ENCODE results near the gene SYT17. TPM values are rescaled to one million over a fixed set of nuclear protein-coding genes. Genes with fewer than 3 reads are reported as not detected.

Gene SYT17
- total RNA-seq, 2 experiments from 2014 or later, result not detected

- POLR2A ChIA-PET, result interaction anchor here (0.6 kb wide), 1 partner anchor 16 kb away, joined by 6 read pairs; no protein-coding TSS in a partner anchor
- CTCF ChIA-PET, result no interaction called here
Observed at GRCh38 chr16:19136549-19137196, 31.4 kb upstream of the SYT17 start.

GRCh38 chr16:19137201-19138128 is 30.6 kb upstream of the SYT17 start:
- CTCF ChIA-PET, result no interaction called here

GRCh38 chr16:19138601-19139000 is 29.4 kb upstream of the SYT17 start:
- POLR2A ChIA-PET, result no interaction called here
- CTCF ChIA-PET, result no interaction called here

More at GRCh38 chr16:19137201-19138128, 30.6 kb upstream of the SYT17 start:
- POLR2A ChIA-PET, result no interaction called here

GRCh38 chr16:19139436-19140091 is 28.5 kb upstream of the SYT17 start:
- POLR2A ChIA-PET, result no interaction called here
- CTCF ChIA-PET, result no interaction called here

- ChIA-PET POLR2A (no interaction called here), CTCF (no interaction called here)
Observed at GRCh38 chr16:19140396-19140795, 27.6 kb upstream of the SYT17 start.

- POLR2A ChIA-PET, result no interaction called here
- CTCF ChIA-PET, result no interaction called here
Observed at GRCh38 chr16:19142939-19143598, 25.0 kb upstream of the SYT17 start.

GRCh38 chr16:19143599-19143956 is 24.5 kb upstream of the SYT17 start:
- POLR2A ChIA-PET, result no interaction called here

GRCh38 chr16:19145010-19145409 is 23.0 kb upstream of the SYT17 start:
- POLR2A ChIA-PET, result no interaction called here
- CTCF ChIA-PET, result no interaction called here

More at GRCh38 chr16:19143599-19143956, 24.5 kb upstream of the SYT17 start:
- CTCF ChIA-PET, result no interaction called here

GRCh38 chr16:19147126-19147525 is 20.9 kb upstream of the SYT17 start:
- POLR2A ChIA-PET, result no interaction called here

GRCh38 chr16:19147627-19148026 is 20.4 kb upstream of the SYT17 start:
- ChIA-PET CTCF (no interaction called here), POLR2A (no interaction called here)

More at GRCh38 chr16:19147126-19147525, 20.9 kb upstream of the SYT17 start:
- CTCF ChIA-PET, result no interaction called here

- CTCF ChIA-PET, result no interaction called here
- POLR2A ChIA-PET, result no interaction called here
Observed at GRCh38 chr16:19148189-19148588, 19.9 kb upstream of the SYT17 start.

GRCh38 chr16:19151310-19151709 is 16.7 kb upstream of the SYT17 start:
- CTCF ChIA-PET, result no interaction called here
- POLR2A ChIA-PET, result no interaction called here

- ChIA-PET POLR2A (no interaction called here), CTCF (no interaction called here)
Observed at GRCh38 chr16:19152042-19152441, 16.0 kb upstream of the SYT17 start.

GRCh38 chr16:19153876-19154275 is 14.2 kb upstream of the SYT17 start:
- ChIA-PET CTCF (no interaction called here), POLR2A (no interaction called here)

- CTCF ChIA-PET, result no interaction called here
Observed at GRCh38 chr16:19162085-19162484, 6.0 kb upstream of the SYT17 start.

GRCh38 chr16:19163215-19163614 is 4.8 kb upstream of the SYT17 start:
- ChIA-PET CTCF (no interaction called here), POLR2A (interaction anchor here (0.7 kb wide), 1 partner anchor 10 kb away, joined by 4 read pairs; no protein-coding TSS in a partner anchor)

More at GRCh38 chr16:19162085-19162484, 6.0 kb upstream of the SYT17 start:
- POLR2A ChIA-PET, result no interaction called here

- CTCF ChIA-PET, result no interaction called here
- POLR2A ChIA-PET, result no interaction called here
Observed at GRCh38 chr16:19164285-19164684, 3.8 kb upstream of the SYT17 start.

GRCh38 chr16:19165101-19165500 is 2.9 kb upstream of the SYT17 start:
- ChIA-PET POLR2A (no interaction called here), CTCF (no interaction called here)

GRCh38 chr16:19166500-19166899 is 1.5 kb upstream of the SYT17 start:
- CTCF ChIA-PET, result interaction anchor here (1.0 kb wide), 1 partner anchor 13 kb away, joined by 3 read pairs; no protein-coding TSS in a partner anchor

GRCh38 chr16:19168371-19169081 is 486 bp downstream of the SYT17 start:
- ChIA-PET CTCF (no interaction called here), POLR2A (no interaction called here)

More at GRCh38 chr16:19166500-19166899, 1.5 kb upstream of the SYT17 start:
- POLR2A ChIA-PET, result no interaction called here
